ENCODE measurements around the gene MCL1.
A peak's percentile ranks its signal among the peaks of the same experiment; 100 is the strongest.

The MCL1 gene

GRCh38 chr1:150615346-150616201 lies 36.2 kb upstream of the MCL1 start:
- TF ChIP-seq POLR2A (IDR thresholded peaks at IDR 0.05; ENCODE audit: extremely low read depth, insufficient read length) (no peak), CTCF (IDR thresholded peaks at IDR 0.05; ENCODE audit: low read depth, low read length) (no peak), MYC (IDR thresholded peaks at IDR 0.05; ENCODE audit: low read depth, low read length) (no peak), MAX (IDR thresholded peaks at IDR 0.05; ENCODE audit: low read depth, low read length) (no peak)
- DNase-seq (ENCODE audit: low read depth): peak; percentile 34
- H3K4me3 ChIP-seq (ENCODE audit: low read depth, low read length): no peak overlapping the region

GRCh38 chr1:150613061-150613920 lies 33.9 kb upstream of the MCL1 start:
- peak; percentile 93 for DNase-seq (ENCODE audit: low read depth)
- TF ChIP-seq MYC (IDR thresholded peaks at IDR 0.05; ENCODE audit: low read depth, low read length): peak; percentile 10; the same call in 1 of the 2 replicates
- TF ChIP-seq MAX (IDR thresholded peaks at IDR 0.05; ENCODE audit: low read depth, low read length): peak; percentile 69; the same call in 1 of the 2 replicates
- TF ChIP-seq POLR2A (IDR thresholded peaks at IDR 0.05; ENCODE audit: extremely low read depth, insufficient read length): no peak
- TF ChIP-seq CTCF (IDR thresholded peaks at IDR 0.05; ENCODE audit: low read depth, low read length): no peak
- peak overlapping the region; percentile 8 for H3K4me3 ChIP-seq (ENCODE audit: low read depth, low read length)

GRCh38 chr1:150612014-150612345 lies 32.6 kb upstream of the MCL1 start:
- TF ChIP-seq POLR2A (IDR thresholded peaks at IDR 0.05; ENCODE audit: extremely low read depth, insufficient read length): no peak
- TF ChIP-seq MYC (IDR thresholded peaks at IDR 0.05; ENCODE audit: low read depth, low read length): no peak
- TF ChIP-seq CTCF (IDR thresholded peaks at IDR 0.05; ENCODE audit: low read depth, low read length): no peak
- no peak for TF ChIP-seq MAX (IDR thresholded peaks at IDR 0.05; ENCODE audit: low read depth, low read length)
- H3K4me3 ChIP-seq (ENCODE audit: low read depth, low read length): no peak overlapping the region
- no peak for DNase-seq (ENCODE audit: low read depth)

- no peak overlapping the region for H3K4me3 ChIP-seq (ENCODE audit: low read depth, low read length)
- DNase-seq (ENCODE audit: low read depth): no peak
- TF ChIP-seq CTCF (IDR thresholded peaks at IDR 0.05; ENCODE audit: low read depth, low read length) (no peak), MYC (IDR thresholded peaks at IDR 0.05; ENCODE audit: low read depth, low read length) (no peak), MAX (IDR thresholded peaks at IDR 0.05; ENCODE audit: low read depth, low read length) (no peak), POLR2A (IDR thresholded peaks at IDR 0.05; ENCODE audit: extremely low read depth, insufficient read length) (no peak)
Observed at GRCh38 chr1:150610576-150610975, 31.2 kb upstream of the MCL1 start.

GRCh38 chr1:150609732-150610131 lies 30.3 kb upstream of the MCL1 start:
- TF ChIP-seq CTCF (IDR thresholded peaks at IDR 0.05; ENCODE audit: low read depth, low read length) (no peak), POLR2A (IDR thresholded peaks at IDR 0.05; ENCODE audit: extremely low read depth, insufficient read length) (no peak), MAX (IDR thresholded peaks at IDR 0.05; ENCODE audit: low read depth, low read length) (no peak), MYC (IDR thresholded peaks at IDR 0.05; ENCODE audit: low read depth, low read length) (no peak)
- H3K4me3 ChIP-seq (ENCODE audit: low read depth, low read length): no peak overlapping the region
- DNase-seq (ENCODE audit: low read depth): no peak
